D341Med (cell line): ENCODE data around the gene RAB3GAP1.
"Not testable (repeated sequence)": the region's sequence is repeated elsewhere in the genome, so short reads cannot be mapped to it uniquely, and the experiment has no call there.

Source experiments
- DNase-seq: peaks from one replicate; pipeline ENCODE4 v3.0.0; 2012; ENCODE audit warnings: low spot score

RAB3GAP1 gene

DNA sequence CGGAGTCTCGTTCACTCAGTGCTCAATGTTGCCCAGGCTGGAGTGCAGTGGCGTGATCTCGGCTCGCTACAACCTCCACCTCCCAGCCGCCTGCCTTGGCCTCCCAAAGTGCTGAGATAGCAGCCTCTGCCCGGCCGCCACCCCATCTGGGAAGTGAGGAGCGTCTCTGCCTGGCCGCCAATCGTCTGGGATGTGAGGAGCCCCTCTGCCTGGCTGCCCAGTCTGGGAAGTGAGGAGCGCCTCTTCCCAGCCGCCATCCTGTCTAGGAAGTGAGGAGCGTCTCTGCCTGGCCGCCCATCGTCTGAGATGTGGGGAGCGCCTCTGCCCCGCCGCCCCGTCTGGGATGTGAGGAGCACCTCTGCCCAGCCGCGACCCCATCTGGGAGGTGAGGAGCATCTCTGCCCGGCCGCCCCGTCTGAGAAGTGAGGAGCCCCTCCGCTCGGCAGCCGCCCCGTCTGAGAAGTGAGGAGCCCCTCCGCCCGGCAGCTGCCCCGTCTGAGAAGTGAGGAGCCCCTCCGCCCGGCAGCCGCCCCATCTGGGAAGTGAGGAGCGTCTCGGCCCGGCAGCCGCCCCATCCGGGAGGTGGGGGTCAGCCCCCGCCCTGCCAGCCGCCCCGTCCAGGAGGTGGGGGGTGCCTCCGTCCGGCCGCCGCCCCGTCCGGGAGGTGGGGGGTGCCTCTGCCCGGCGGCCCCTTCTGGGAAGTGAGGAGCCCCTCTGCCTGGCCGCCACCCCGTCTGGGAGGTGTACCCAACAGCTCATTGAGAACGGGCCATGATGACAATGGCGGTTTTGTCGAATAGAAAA is 53.6 kb downstream of the RAB3GAP1 start:
- DNase-seq: not testable (repeated sequence)

DNA sequence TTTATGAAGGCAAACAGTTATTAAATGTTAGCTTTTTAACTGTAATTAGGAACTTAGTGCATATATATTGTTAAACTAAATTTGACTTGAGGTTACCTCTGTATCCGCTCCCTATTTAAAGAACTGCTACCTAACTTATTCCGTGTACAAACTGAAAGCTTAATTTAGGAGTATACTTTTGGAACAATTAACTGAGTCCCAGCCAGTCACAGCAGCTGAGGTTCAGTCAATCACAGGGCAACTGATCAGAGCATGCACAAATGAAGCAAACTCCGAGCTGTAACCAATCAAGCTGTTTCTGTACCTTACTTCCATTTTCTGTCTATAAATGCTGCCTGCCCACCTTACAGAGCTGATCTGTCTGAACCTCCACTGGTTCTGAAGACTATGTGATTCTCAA is 61.2 kb downstream of the RAB3GAP1 start:
- DNase-seq: no peak

DNA sequence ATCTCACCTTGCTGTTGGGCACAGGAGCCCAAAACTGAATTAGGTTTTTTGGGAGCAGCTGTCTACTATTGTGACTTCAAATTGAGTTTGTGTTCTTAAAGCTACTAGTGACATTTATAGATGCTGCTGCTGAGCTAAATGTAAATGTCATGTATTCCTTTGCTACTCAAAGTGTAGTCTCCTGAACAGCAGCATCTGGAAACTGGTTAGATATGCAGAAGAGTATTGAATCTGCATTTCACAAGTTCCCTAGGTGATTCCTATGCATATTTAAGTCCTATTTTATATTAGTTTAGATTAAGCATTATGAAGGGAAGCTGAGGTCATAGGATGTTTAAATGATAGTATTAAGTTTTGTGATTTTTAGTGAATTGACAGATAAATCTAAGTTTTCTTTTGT is 67.5 kb downstream of the RAB3GAP1 start:
- DNase-seq: no peak

DNA sequence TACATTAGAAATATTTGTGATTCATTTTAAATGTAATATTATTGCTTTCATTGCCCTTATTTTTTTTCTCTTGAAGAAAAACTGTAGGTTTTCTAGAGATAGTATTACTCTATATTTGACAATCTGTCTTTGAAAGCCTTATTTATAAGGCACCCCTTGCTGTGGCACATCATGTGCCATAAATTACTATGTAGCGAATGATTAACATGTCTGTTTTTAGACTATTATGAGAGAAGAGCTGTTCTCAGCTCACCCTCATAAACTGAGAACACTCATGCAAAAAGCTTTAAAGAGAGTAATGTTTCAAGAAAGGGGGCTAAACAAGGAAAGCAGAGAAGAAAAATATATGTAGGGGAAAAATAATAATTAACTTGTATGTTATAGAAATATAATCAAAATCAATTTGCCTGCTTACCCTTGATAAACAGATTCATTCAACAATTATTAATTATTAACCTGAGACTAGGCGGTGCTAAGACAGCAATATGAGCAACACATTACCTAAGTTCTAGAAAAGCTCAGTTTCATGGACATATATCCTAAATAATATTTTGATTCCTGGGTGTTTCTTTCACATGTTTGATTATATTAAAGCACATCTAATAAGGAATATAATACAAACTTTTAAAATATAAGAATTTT is 69.0 kb downstream of the RAB3GAP1 start:
- no peak for DNase-seq

DNA sequence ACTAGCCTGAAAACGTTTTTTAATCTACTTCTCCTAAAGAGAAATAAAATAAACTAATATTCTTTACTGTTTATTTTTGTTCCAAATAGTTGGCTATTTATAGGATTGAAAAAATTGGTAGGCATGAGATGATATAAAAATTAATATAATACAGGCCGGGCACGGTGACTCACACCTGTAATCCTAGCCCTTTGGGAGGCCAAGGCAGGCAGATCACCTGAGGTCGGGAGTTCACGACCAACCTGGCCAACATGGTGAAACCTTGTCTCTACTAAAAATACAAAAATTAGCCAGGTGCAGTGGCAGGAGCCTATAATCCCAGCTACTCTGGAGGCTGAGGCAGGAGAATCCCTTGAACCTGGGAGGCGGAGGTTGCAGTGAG is 69.6 kb downstream of the RAB3GAP1 start:
- DNase-seq: not testable (repeated sequence)

DNA sequence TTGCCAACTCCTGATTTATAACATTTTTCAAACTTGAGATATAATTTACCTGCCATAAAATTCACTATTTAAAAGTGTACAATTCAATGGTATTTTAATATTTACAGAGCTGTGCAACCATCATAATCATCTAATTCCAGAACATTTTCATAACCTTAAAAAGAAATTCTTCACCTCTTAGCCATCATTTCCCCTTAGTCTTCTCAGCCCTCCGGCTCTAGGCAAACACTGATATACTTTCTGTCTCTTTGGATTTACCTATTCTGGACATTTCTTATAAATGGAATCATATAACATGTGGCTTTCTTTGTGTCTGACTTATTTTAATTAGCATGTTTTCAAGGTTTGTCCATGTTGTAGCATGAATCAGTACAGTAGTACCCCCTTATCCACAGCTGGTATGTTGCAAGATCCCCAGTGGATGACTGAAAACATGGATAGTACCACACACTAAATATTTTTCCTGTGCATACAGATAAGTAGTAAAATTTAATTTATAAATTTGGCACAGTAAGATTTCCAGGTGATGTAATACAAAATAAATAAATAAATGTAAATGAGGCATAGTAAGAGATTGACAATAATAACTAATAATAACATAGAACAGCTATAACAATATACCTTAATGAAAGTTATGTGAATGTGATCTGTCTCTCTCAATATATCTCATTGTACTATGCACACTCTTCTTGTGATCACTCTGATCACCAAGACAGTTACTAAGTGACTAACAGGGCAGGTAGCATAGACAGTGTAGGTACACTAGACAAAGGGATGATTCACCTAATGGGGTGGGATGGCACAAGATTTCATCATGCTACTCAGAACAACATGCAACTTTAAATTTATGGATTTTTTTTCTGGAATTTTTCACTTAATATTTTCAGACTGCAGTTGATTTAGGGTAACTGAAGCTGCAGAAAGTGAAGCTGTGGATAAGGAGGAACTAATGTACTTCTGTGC is 73.1 kb downstream of the RAB3GAP1 start:
- DNase-seq: no peak

DNA sequence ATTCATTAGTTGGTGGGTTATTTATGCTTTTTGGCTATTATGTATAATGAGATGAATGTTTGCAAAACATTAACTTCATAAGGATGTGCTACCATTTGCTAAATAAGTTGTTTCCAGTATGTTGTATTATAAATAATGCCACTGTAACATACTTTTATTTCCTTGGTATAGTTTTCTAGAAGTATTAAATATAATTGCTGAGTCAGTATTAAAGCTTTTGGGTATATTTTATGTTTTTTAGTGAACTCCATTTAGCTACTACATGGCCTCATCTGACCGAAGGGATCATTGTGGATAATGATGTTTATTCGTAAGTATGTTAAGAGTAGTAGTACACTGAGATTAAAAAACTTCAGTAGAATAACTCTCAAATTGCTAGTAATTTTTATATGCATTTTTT is 73.8 kb downstream of the RAB3GAP1 start:
- DNase-seq: no peak

DNA sequence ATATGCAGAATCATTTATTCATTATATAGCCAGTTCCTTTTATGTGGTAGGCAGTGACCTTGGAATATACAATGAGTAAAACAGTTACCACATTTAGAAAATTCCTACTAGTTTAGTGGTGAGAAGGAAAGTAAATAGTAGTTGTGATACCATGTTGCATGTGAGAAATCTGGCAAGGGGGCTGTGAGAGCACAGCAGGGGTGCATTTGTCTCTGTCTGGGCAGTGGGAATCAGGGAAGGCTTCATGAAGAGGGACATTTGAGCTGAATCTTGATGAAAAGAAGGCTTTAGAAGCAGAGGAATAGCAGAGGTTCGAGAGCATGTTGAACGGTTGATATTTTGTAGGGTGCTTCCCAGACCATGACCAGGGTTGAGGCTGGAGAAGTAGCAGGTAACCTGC is 78.7 kb downstream of the RAB3GAP1 start:
- DNase-seq: no peak

DNA sequence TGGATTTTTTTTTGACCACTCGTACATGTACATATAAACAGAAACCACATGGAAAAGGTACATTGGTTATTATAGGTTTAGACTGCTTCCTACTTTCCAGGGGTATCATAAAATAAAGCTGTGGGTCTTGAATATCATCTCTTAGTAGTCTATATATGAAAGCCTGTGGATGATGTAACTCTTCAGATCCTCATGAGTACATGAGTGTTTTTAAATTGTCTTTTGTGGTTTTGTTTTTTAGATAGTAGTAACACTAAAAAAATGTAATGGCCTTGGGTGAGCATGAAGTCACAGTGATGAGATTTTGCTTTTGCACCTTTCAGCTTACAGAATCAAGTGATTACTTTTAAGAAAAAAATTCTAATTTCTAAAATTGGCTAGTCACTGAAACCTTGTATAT is 80.2 kb downstream of the RAB3GAP1 start:
- no peak for DNase-seq

DNA sequence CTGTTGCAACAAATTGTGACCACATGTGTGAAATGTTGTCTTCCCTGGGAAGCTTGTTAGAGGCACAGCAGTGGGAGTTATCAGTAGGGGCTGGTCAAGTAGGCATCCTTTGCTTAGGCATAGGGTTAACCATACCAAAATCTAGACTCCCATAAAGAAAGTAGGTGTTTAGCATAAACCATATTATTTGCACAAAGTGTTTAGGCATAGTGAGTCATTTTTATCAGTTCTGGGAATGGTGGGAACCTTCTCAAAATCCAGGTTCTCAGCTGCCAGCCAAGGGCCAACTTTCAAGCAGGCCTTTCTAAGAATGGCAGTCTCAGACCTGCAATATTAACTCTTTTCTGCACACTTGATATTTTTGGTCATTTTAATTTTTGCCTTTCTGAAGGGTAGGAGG is 88.5 kb downstream of the RAB3GAP1 start:
- DNase-seq: no peak

DNA sequence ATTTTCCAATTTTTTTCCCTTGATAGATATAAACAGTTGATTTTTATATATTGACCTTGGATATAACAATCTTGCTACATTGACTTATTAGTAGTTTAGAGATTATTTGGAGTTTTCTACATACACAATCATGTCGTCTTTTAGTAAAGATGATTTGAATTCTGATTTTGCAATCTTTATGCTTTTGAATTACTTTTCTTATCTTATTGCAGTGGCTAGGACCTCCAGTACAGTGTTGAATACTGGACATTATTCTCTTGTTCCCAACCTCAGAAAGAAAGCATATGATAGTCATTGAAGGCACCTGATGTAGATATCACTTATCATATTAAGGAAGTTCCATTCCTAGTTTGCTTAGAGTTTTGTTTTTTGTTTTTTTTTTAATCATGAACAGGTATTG is 90.2 kb downstream of the RAB3GAP1 start:
- DNase-seq: no peak

DNA sequence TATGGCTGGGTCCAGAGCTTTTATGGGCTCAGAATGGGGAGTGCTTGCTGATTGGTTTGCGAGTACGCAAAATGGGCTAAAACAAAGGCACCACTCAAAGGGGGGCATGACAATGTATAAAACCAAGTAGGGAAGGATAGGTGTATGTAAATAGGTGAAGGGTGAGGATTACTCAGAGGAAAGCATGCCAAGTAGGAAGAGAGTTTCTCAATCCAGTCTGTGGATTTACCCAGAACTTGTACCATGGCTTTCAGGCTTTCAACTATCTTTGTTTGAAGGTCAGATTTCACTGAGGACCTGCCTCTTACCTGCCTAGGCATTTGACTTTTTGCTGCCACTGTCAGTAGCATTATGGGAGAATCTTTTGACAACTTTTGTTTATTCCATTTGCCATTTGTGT is 92.3 kb downstream of the RAB3GAP1 start:
- DNase-seq: no peak

DNA sequence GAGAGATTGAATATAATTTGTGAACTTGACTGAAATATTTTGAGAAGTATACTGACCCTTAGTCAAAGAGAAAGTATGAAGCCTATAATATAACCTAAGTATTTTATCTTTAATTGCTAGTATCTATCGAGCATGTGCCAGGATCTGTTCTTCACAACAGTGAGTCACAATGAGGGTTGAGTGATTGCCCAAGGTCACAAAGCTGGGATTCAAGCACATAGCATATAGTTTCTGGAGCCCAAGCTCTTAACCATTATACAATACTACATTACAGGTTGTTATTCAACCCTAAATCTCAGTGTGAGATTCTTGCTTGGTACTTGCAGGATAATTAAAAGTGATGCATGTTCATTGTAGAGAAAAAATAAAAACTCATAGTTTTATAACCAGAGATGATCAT is 97.2 kb downstream of the RAB3GAP1 start:
- no peak for DNase-seq

DNA sequence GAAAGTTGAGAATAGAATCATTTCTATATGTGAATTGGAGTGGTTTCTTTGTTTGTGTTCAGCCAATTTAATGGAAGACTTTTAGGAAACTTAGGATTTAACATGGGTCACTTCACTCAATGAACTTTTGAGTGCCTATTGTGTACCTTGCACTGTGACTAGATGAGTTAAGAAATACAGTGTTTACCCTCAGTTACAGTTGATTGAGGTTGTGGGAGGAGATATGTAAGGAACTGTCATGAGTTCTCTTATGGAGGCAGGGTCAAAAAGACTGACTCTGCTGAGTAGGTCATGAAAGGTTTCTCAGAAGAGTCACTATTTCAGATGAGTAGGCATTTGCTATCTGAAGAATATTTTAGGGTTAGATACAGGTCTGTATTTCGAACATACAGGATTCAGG is 98.6 kb downstream of the RAB3GAP1 start:
- DNase-seq: no peak

DNA sequence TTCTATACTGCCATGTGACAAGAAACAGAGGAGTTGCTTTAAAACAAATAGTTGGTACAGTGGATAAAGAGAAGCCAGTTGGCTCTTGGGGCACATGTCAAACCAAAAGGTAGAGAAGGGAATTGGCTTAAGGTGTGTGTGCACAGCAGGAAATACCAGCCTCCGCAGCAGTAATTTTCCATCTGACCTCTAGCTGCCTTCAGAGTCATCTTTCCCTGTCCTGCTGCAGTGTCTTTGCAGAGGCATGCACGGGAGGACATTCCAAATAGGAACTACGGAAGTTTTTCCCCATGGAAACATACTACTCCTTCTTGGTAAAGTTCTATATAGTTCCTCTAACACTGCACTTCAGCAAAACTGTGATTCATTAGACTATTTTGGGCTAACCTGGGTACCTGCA is 99.5 kb downstream of the RAB3GAP1 start:
- no peak for DNase-seq

DNA sequence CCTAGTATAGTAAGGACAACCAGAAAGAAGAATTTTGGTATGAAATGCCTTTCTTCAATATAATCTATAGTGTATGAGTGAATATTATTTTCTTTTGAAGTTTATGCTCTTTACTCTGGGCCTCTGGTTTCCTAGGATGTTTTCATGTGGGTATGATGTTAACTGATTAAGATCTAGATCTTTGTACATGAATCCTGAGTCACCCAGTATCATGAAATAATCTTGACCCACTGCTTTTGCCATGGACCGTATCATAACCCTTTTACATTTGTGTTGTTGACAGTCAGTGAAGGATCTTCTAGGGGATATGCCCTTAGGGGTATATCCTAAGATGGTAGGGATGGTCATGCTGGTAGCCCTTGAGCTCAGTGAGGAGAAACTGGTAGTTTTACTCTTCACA is 100.3 kb downstream of the RAB3GAP1 start:
- DNase-seq: no peak

DNA sequence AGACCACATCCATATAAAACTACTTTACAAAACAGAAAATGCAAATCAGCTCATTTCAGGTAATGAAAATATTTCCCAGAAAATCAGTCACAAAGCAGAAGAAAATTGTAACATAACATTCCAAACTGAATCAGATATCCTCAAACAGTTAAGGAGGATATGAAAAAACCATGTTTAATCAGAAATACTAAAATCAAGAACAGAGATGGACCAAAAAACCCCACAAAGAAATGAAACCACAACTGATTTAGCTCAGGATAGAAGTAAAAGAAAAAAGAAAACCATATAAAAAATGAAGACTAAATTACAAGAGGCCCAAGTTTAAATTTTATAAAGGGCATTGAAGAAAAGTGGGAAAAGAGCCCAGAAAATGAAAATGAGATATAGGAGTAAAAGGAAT is 102.9 kb downstream of the RAB3GAP1 start:
- no peak for DNase-seq

DNA sequence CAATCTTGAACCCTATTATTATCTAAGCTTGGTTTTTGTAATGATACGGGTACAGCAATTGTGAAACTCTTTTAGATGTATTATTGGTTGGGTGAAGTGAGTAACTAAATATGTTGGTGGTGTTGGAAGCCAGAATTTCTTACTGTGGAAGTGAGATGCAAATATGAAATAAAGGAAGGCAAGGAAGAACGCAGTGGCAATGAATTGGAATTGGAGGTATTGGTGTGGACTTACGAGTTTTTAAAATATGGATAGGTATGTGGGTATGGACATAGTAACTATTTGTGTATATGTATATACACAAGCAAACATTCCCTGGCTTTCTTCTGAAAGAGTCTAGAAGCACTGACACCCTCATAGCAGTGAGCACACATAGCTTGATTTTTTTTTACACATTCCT is 105.8 kb downstream of the RAB3GAP1 start:
- no peak for DNase-seq

DNA sequence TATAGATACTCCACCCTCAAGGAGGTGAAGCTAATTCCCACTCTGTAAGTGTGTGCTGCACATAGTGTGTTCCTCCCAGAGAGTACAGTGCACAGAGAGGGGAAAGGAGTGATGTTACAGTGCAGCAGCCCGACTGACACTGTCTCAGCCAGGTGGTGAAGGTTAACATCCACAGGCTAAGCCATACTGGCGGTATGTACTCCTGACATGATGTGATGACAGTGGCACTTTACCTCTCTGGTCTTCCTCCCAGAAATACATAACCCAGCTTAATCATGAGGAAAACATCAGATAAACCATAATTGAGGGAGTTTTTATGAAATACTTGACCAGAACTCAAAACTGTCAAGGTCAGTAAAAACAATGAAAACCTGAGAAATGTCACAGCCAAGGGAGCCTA is 107.1 kb downstream of the RAB3GAP1 start:
- DNase-seq: no peak

DNA sequence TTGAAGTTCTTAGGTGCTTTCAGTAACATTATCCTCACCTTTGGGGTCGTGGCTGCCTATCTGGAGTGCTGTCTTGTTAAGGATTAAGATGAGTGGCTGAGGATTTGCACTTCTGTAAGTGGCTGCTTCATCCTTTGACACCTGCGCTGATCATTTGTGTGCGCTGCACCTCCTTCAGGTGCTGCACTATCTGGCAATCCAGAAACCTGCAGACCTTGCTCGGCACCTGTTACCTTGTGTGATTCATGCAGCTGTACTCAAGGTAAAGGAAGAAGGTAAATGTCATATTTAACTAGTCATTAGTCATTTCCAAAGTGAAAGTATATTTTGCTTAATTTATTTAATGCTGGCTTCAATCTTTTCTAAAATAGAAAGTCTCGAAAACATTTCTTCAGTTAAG is 110.3 kb downstream of the RAB3GAP1 start:
- no peak for DNase-seq

DNA sequence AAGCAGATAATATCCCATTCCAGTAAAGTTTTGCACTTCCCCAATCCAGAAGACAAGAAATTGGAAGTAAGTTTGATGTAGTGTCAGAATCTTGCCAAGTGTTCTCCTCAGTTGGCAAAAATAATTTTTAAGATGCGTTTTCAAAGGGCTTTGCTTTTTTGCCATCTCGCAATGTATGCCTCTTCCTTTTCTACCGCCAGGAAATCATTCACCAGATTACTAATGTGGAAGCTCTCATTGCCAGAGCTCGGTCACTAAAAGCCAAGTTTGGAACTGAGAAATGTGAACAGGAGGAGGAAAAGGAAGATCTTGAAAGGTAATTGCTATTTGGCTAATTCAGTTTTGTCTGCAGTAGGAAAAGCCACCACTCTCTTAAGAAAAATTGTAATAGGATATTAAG is 110.7 kb downstream of the RAB3GAP1 start:
- DNase-seq: no peak

DNA sequence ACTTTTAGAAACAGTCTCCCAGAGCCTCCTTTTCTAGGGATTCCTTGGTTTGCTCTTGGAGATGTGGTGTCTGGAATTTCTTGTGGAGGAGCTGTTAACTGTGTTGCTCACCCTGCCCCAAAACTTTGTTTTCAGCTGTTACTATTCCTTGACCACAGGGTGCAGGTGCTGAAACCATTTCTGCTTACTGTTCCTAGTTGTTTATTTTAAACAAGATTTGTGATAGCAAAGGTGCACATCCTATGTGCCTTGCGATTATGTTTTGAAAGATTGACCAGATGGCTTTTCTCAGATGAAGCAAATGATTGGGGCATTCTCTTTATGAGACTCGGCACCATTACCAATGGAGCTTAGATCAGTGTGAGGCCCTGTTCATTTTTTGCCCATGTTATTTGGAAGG is 111.2 kb downstream of the RAB3GAP1 start:
- DNase-seq: no peak

DNA sequence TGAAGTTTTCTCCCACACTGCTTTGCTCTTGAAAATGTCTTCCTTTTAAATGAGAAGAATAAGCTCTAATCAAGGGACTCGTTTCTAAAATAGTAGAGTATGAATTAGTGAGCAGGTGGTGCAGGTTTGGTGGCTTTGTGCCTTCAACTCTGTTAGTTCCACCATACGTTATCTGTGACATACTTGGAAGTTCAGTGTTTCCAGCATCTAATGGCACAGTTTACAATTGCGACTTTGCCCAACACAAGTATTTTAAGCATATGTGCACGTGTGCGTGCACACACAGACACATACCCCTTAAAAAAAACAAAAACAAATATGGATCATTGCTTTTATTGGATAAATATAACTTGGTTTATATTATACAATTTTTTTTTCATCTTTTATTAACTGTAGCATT is 111.8 kb downstream of the RAB3GAP1 start:
- DNase-seq: no peak
